Left renal pelvis (tissue), 4 donors: Measurements from ENCODE around the gene SLC7A14. TPM values are rescaled to one million over a fixed set of nuclear protein-coding genes. Genes with fewer than 3 reads are reported as not detected.

Source experiments
- polyA plus RNA-seq, 4 donors: library from polyadenylated mRNA; unstranded; fragments of 120-200 nt; gene quantifications; one replicate each; pipeline ENCODE4 v1.2.1, GENCODE V29; 2013; ENCODE audit not compliant: insufficient read length in 4 of 4

Gene SLC7A14
- polyA plus RNA-seq, 4 donors = 1.3 to 3.1 (median 2.5) TPM

Other genes with a start within 250 kb of the SLC7A14 start
- gene SKIL, start 228.4 kb downstream of the SLC7A14 start, polyA plus RNA-seq = 10 to 100 TPM; 44.9 to 64.7 (median 52.2) TPM
- gene CLDN11, start 167.2 kb downstream of the SLC7A14 start, polyA plus RNA-seq = 100 to 1,000 TPM; 200 to 483 (median 288) TPM